ENCODE results near the gene EML2. TPM values are rescaled to one million over a fixed set of nuclear protein-coding genes. Genes with fewer than 3 reads are reported as not detected.

EML2 gene
- total and polyA plus RNA-seq, 2 of the 8 experiments (the other 6 are each of a cell fraction or from before 2014, with no cell fraction given), result 28.8 to 29.4 TPM

DNA sequence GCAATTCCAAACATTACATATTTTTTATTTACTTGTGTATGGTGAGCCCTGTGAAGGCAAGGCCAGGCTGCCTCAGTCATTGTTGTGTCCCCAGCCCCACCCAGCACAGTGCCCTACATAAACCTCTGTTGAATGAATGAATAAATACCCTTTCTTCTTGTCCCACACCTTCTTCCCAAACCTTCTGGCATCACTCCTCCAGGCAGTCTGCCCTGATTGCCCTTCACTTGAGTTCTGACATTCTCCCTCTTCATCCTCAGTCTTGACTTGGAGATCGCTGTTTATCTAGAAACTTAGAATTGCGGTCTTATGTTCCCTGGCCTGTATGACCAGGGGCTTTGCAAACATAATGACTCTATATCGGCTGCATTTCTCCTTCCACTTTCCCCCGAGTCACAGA, 49.4 kb downstream of the EML2 start:
- Histone ChIP-seq H4K8ac (ENCODE audit: extremely low read depth, insufficient read depth, low read length) (no peak overlapping the region), H3K4me1 (replicated peaks in 1 of 4; ENCODE audit: control insufficient read depth in 3 of 4, insufficient read depth in 4 of 4, low read length in 3 of 4) (no peaks in the 10 kb centered on the region; a peak in 2 of 7 replicates), H4K91ac (replicated peaks; ENCODE audit: insufficient read length, low read length) (no peak overlapping the region), H3K56ac (replicated peaks; ENCODE audit: insufficient read length, low read depth, low read length) (no peak overlapping the region), H3K23me2 (ENCODE audit: low read depth, low read length) (0 out of 2 replicates have a peak, but pooled peaks cover 2% of the 10 kb centered on the region), H3K4me3 (ENCODE audit: extremely low read depth in 1 of 4, insufficient read depth in 2 of 4, low read depth in 3 of 4, low read length in 4 of 4) (no peak overlapping the region), H3K27ac (ENCODE audit: low read depth, low read length) (no peak overlapping the region), H2BK15ac (ENCODE audit: low read length) (no peak overlapping the region), H3K4me2 (ENCODE audit: insufficient read depth in 1 of 2, low read depth in 2 of 2, low read length in 2 of 2) (no peak overlapping the region), H3K79me1 (ENCODE audit: low read depth, low read length) (no peaks in the 10 kb centered on the region), H2BK120ac (replicated peaks; ENCODE audit: low read depth, low read length) (no peak overlapping the region), H2AFZ (ENCODE audit: low read length) (no peak overlapping the region), H3K27me3 (replicated peaks in 1 of 4; ENCODE audit: control insufficient read depth in 3 of 4, extremely low read depth in 1 of 4, insufficient read depth in 3 of 4, low read length in 3 of 4) (peaks cover 0 to 21% (median 16%) of the 10 kb centered on the region in 4 experiments; a peak in 6 of 7 replicates), H3K9ac (replicated peaks in 1 of 4; ENCODE audit: extremely low read depth in 1 of 4, low read depth in 3 of 4, low read length in 3 of 4) (no peak overlapping the region), H3K14ac (ENCODE audit: insufficient read length) (no peak overlapping the region), H4K5ac (ENCODE audit: insufficient read length, low read depth, low read length) (no peak overlapping the region), H2BK12ac (ENCODE audit: low read depth, low read length) (no peak overlapping the region), H3K4ac (replicated peaks; ENCODE audit: insufficient read length, low read depth, low read length) (no peak overlapping the region), H2BK20ac (ENCODE audit: low read length) (no peak overlapping the region), H3K23ac (ENCODE audit: insufficient read length) (no peak overlapping the region), H2AK5ac (ENCODE audit: low read depth, low read length) (no peak overlapping the region), H4K20me1 (replicated peaks in 1 of 2; ENCODE audit: control insufficient read depth in 1 of 2, insufficient read depth in 2 of 2, low read length in 2 of 2) (no peaks in the 10 kb centered on the region), H3K9me3 (ENCODE audit: insufficient read depth in 2 of 2, low read depth in 1 of 2, low read length in 1 of 2) (peaks cover 0 to 4% of the 10 kb centered on the region in 2 experiments; a peak in 1 of 4 replicates), H2BK5ac (ENCODE audit: low read depth, low read length) (no peak overlapping the region), H3K79me2 (ENCODE audit: control insufficient read depth in 1 of 2, insufficient read depth in 2 of 2, low read length in 2 of 2) (no peaks in the 10 kb centered on the region), H3K18ac (ENCODE audit: extremely low read depth, low read length) (no peak overlapping the region), H3K36me3 (ENCODE audit: control insufficient read depth in 2 of 4, insufficient read depth in 4 of 4, low read length in 3 of 4) (no peaks in the 10 kb centered on the region)
- FAIRE-seq (no peak), DNase-seq (ENCODE audit: low read depth in 1 of 2, low spot score in 2 of 2) (no peak)
- ChIA-PET CTCF (ENCODE audit: partially characterized antibody) (interaction anchor here (0.6 to 2.5 kb wide), 7 partner anchors 17 to 1020 kb away, joined by 3 to 44 read pairs (median 4); no protein-coding TSS in a partner anchor), POLR2A (ENCODE audit: partially characterized antibody) (interaction anchor here (1.7 kb wide), 1 partner anchor 179 kb away, joined by 4 read pairs; the partner anchor contains the start of gene SIX5)
- WGBS, 2 experiments (ENCODE audit: extremely low coverage in 1 of 2, insufficient coverage in 1 of 2, insufficient read length in 1 of 2, insufficient replicate concordance in 2 of 2, low coverage in 1 of 2, low lambda C conversion rate in 2 of 2, missing lambda C conversion rate in 1 of 2), result 88% methylated on average over 4 of the region's 4 CpGs; no CpG with 5 or more reads in 1 of the 2 experiments
- TF ChIP-seq, protein P1, sequence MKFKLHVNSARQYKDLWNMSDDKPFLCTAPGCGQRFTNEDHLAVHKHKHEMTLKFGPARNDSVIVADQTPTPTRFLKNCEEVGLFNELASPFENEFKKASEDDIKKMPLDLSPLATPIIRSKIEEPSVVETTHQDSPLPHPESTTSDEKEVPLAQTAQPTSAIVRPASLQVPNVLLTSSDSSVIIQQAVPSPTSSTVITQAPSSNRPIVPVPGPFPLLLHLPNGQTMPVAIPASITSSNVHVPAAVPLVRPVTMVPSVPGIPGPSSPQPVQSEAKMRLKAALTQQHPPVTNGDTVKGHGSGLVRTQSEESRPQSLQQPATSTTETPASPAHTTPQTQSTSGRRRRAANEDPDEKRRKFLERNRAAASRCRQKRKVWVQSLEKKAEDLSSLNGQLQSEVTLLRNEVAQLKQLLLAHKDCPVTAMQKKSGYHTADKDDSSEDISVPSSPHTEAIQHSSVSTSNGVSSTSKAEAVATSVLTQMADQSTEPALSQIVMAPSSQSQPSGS (IDR thresholded peaks at IDR 0.05; ENCODE audit: low read length), result no peak
- TF ChIP-seq SAP30 (IDR thresholded peaks at IDR 0.05; ENCODE audit: insufficient read depth, insufficient replicate concordance, low read length) (no peak), SIRT6 (IDR thresholded peaks at IDR 0.05; ENCODE audit: low read length) (no peak)
- TF ChIP-seq, protein P2, sequence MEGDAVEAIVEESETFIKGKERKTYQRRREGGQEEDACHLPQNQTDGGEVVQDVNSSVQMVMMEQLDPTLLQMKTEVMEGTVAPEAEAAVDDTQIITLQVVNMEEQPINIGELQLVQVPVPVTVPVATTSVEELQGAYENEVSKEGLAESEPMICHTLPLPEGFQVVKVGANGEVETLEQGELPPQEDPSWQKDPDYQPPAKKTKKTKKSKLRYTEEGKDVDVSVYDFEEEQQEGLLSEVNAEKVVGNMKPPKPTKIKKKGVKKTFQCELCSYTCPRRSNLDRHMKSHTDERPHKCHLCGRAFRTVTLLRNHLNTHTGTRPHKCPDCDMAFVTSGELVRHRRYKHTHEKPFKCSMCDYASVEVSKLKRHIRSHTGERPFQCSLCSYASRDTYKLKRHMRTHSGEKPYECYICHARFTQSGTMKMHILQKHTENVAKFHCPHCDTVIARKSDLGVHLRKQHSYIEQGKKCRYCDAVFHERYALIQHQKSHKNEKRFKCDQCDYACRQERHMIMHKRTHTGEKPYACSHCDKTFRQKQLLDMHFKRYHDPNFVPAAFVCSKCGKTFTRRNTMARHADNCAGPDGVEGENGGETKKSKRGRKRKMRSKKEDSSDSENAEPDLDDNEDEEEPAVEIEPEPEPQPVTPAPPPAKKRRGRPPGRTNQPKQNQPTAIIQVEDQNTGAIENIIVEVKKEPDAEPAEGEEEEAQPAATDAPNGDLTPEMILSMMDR (IDR thresholded peaks at IDR 0.05; ENCODE audit: control extremely low read depth in 1 of 3, insufficient read depth in 1 of 3, low read depth in 1 of 3, low read length in 3 of 3), result no peak

Data from H1 (cell line).